Esophagus squamous epithelium (tissue), 4 donors: ENCODE measurements around the gene SVBP.

Experiments used
- POLR2A ChIP-seq, 4 donors: fragments of 450-650 bp; IDR thresholded peaks; one replicate each; pipeline ENCODE4 v1.6.1; 2017; ENCODE audit warnings: antibody characterized with exemption in 4 of 4, mild to moderate bottlenecking in 4 of 4, moderate library complexity in 3 of 4
- TF ChIP-seq, protein P1 (sequence below), 6 experiments: fragments of 450-650 bp in 4 of 6; fragments of 200-600 bp in 2 of 6; sonication (generic) in 2 of 6; IDR thresholded peaks; one replicate each; pipeline ENCODE4 v1.5.1; 2016 to 2019; ENCODE audit warnings: antibody characterized with exemption in 6 of 6, mild to moderate bottlenecking in 4 of 6, moderate library complexity in 4 of 6

DNA sequence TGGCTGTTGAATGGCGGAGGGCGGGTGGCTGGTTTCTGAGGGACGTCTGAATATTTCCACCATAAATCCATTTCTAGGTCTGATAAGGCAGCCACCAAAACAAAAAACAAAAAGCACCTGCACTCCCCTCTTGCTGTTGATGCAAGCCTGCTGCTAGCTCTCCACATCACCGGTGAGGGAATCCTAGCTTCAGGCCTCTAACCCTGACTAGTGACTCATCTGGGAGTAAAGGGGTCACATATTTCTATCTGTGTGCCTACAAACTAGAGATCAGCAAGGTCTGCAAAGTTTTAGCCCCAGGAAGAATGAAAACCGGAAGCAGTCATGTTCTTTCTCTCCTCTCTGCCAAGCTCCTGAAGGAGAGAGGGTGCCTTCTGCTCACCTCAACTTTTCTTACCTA is 10.6 kb downstream of the SVBP start:
- TF ChIP-seq, protein P1, sequence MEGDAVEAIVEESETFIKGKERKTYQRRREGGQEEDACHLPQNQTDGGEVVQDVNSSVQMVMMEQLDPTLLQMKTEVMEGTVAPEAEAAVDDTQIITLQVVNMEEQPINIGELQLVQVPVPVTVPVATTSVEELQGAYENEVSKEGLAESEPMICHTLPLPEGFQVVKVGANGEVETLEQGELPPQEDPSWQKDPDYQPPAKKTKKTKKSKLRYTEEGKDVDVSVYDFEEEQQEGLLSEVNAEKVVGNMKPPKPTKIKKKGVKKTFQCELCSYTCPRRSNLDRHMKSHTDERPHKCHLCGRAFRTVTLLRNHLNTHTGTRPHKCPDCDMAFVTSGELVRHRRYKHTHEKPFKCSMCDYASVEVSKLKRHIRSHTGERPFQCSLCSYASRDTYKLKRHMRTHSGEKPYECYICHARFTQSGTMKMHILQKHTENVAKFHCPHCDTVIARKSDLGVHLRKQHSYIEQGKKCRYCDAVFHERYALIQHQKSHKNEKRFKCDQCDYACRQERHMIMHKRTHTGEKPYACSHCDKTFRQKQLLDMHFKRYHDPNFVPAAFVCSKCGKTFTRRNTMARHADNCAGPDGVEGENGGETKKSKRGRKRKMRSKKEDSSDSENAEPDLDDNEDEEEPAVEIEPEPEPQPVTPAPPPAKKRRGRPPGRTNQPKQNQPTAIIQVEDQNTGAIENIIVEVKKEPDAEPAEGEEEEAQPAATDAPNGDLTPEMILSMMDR (IDR thresholded peaks at IDR 0.05): no peak
- TF ChIP-seq POLR2A (IDR thresholded peaks at IDR 0.05): no peak
